ENCODE measurements around the gene MCMBP. TPM values are rescaled to one million over a fixed set of nuclear protein-coding genes. Genes with fewer than 3 reads are reported as not detected.
"Not testable (repeated sequence)": the region's sequence is repeated elsewhere in the genome, so short reads cannot be mapped to it uniquely, and the experiment has no call there.

The MCMBP gene
- total and polyA plus RNA-seq, 12 donors, result 9.2 to 41.9 (median 27.3) TPM

DNA sequence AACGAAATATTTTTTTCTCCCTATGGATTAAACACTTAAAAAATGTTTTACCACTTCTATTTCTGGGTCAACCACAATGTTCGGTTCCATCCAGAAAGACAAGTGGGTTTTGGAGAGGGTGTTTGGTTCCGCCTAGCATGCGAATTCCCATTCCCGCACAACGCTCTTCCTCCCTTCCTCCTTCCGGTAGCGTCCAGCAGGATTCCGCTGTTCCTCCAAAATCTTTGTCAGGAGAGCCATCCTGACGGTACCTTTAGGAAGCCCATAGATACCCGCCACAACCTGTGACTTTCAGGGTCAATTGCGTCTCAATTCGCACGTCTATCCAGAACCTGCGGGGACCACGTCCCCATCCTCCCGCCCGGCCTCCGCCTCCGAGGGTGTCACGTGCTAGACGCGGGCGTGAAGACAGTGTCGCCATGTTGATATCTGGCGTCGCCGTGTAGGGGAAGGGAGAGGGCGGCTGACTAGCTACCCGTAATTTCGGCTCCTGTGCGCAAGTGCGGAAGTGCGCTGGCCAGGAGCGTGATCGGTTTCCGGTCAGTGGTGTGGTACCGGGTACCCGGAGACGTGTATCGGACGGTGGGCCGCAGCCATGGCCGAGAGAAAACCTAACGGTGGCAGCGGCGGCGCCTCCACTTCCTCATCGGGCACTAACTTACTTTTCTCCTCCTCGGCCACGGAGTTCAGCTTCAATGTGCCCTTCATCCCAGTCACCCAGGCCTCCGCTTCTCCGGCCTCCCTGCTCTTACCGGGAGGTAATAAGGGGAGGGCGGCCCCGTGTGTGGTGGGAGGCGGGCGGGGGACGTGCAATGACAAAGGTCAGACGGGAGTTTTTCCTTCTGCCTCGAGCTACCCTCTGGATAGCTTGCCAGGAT, 19.8 kb upstream of the MCMBP start, which contains the start of gene SEC23IP:
SEC23IP (plus strand) TSS at position 543 of the 878 bp plus-strand sequence; CDS start at position 596, 53 bp downstream.
- WGBS, 2 donors, result 0 to 1% methylated on average over 60 to 61 of the region's 61 CpGs
- peaks cover 4 to 59% (median 42%) of the 10 kb centered on the region in 9 donors for H3K4me1 ChIP-seq
- H3K4me3 ChIP-seq, result peak within 1 kb of the TSS; percentile 69 to 98 (median 86)
- no peaks in the 10 kb centered on the region for H3K9me3 ChIP-seq
- peaks cover 0 to 13% (median 0%) of the 10 kb centered on the region in 9 donors for H3K36me3 ChIP-seq
- peak in 2 of 9 donors; percentile 2 to 15 for TF ChIP-seq CTCF (IDR thresholded peaks at IDR 0.05)
- no peaks in the 10 kb centered on the region for H3K27me3 ChIP-seq
- intact Hi-C loops (cut with DNase I), result loop anchor here in 4 of 10 donors (1.0 to 10.0 kb wide), 4 partner anchors 19 to 298 kb away; partner anchors contain the start of genes MCMBP (in 2 of the 4) and TIAL1 (in 1 of the 4)
- H3K27ac ChIP-seq, result peak within 1 kb of the TSS; percentile 41 to 93 (median 87)
- ATAC-seq, result peak; percentile 99 to 100 (median 99)
- peak; percentile 96 to 97 for DNase-seq

DNA sequence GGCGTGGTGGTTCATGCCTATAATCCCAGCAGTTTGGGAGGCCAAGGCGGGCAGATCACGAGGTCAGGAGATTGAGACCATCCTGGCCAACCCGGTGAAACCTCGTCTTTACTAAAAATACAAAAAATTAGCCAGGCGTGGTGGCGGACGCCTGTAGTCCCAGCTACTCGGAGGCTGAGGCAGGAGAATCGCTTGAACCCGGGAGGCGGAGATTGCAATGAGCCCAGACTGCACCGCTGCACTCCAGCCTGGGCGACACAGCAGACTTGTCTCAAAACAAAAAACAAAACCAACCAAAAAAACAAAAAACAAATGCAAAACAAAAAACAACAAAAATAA, 19.2 kb upstream of the MCMBP start:
- DNase-seq, H3K27me3 ChIP-seq, H3K9me3 ChIP-seq, ATAC-seq: not testable (repeated sequence)
- H3K36me3 ChIP-seq, result peaks cover 0 to 13% (median 0%) of the 10 kb centered on the region in 9 donors
- 50 to 52% methylated on average over 14 of the region's 14 CpGs for WGBS, 2 donors
- H3K4me3 ChIP-seq, result peak overlapping the region; percentile 69 to 98 (median 86)
- peak overlapping the region in 9 of 10 donors; percentile 82 to 93 (median 88) for H3K27ac ChIP-seq
- peaks cover 4 to 53% (median 36%) of the 10 kb centered on the region in 9 donors for H3K4me1 ChIP-seq
- intact Hi-C loops (cut with DNase I), result loop anchor here in 5 of 10 donors (1.0 to 10.0 kb wide), 4 partner anchors 19 to 297 kb away; partner anchors contain the start of genes MCMBP (in 3 of the 5) and TIAL1 (in 1 of the 5)

- Histone ChIP-seq H3K4me1 (peaks cover 4 to 38% (median 21%) of the 10 kb centered on the region in 9 donors), H3K36me3 (peaks cover 0 to 11% (median 0%) of the 10 kb centered on the region in 9 donors)
- 69 to 85% methylated on average over 4 of the region's 4 CpGs for WGBS, 2 donors
- ATAC-seq, H3K9me3 ChIP-seq, H3K27ac ChIP-seq, DNase-seq, H3K27me3 ChIP-seq, H3K4me3 ChIP-seq: not testable (repeated sequence)
- intact Hi-C loops (cut with DNase I), result loop anchor here in 2 of 10 donors (2.0 to 10.0 kb wide), 2 partner anchors 18 to 296 kb away; partner anchors contain the start of genes MCMBP (in 1 of the 2) and TIAL1 (in 1 of the 2)
Observed at GRCh38 chr10:119890307-119890706, 17.7 kb upstream of the MCMBP start.

DNA sequence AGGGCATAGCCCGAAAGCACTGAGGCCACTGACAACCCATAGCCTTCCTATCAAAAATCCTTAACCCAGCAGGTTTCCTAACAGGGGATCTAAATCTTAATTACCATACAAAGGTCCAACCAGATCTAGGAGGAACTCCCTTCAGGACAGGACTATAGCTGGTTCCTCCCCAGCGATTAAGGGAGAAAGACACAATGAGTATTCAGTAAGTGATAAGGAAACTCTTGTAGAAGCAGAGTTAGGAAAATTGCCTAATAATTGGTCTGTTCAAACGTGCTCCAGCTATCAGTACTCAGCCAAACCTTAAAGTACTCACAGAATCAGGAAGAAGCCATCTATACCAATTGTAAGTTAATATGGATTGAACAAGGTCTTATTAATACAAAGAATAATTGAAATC, 16.6 kb upstream of the MCMBP start:
- 67 to 75% methylated on average over 3 of the region's 3 CpGs for WGBS, 2 donors
- intact Hi-C loops (cut with DNase I), result not testable (repeated sequence)

DNA sequence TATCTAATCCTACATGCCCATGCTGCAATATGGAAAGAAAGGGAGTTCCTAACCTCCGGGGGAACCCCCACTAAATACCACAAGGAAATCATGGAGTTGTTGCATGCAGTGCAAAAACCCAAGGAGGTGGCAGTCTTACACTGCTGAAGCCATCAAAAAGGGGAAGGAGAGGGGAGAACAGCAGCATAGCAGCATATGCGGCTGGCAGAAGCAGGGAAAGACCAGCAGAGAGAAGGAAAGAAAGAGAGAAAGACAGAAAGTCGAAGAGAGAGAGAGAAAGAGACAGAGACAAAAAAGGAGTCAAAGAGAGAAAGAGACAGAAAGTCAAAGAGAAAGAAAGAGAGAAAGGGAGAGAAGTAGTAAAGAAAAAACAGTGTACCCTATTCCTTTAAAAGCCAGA, 16.1 kb upstream of the MCMBP start:
- WGBS, 2 donors, result 84 to 89% methylated on average over 3 of the region's 3 CpGs
- DNase-seq; ATAC-seq; H3K9me3 ChIP-seq; H3K27me3 ChIP-seq; intact Hi-C loops (cut with DNase I); H3K27ac ChIP-seq; H3K36me3 ChIP-seq; H3K4me3 ChIP-seq: not testable (repeated sequence)
- peaks cover under 1 to 25% (median 12%) of the 10 kb centered on the region in 9 donors for H3K4me1 ChIP-seq

More for the DNA sequence above, 16.6 kb upstream of the MCMBP start:
- ATAC-seq, H3K27me3 ChIP-seq, H3K27ac ChIP-seq, H3K9me3 ChIP-seq, H3K36me3 ChIP-seq, H3K4me3 ChIP-seq, DNase-seq: not testable (repeated sequence)
- peaks cover 4 to 30% (median 17%) of the 10 kb centered on the region in 9 donors for H3K4me1 ChIP-seq

- ATAC-seq; intact Hi-C loops (cut with DNase I); H3K36me3 ChIP-seq; H3K4me3 ChIP-seq; DNase-seq; H3K9me3 ChIP-seq; H3K27ac ChIP-seq; H3K27me3 ChIP-seq: not testable (repeated sequence)
- peaks cover 0 to 13% (median 0%) of the 10 kb centered on the region in 9 donors for H3K4me1 ChIP-seq
- 92 to 96% methylated on average over 6 of the region's 6 CpGs for WGBS, 2 donors
Observed at GRCh38 chr10:119886070-119886469, 13.4 kb upstream of the MCMBP start.

- H3K4me3 ChIP-seq; H3K27ac ChIP-seq; H3K9me3 ChIP-seq; H3K27me3 ChIP-seq; H3K4me1 ChIP-seq; ATAC-seq; H3K36me3 ChIP-seq; intact Hi-C loops (cut with DNase I); DNase-seq: not testable (repeated sequence)
- WGBS, 2 donors, result 81 to 85% methylated on average over 11 of the region's 11 CpGs
Observed at GRCh38 chr10:119883901-119884611, 11.4 kb upstream of the MCMBP start.

All from heart right ventricle (tissue), 16 donors.